ENCODE data around the gene ARID1B. TPM values are rescaled to one million over a fixed set of nuclear protein-coding genes. Genes with fewer than 3 reads are reported as not detected.

Gene ARID1B
- total RNA-seq, 4 donors from 2014 or later, result 157 to 315 (median 206) TPM

DNA sequence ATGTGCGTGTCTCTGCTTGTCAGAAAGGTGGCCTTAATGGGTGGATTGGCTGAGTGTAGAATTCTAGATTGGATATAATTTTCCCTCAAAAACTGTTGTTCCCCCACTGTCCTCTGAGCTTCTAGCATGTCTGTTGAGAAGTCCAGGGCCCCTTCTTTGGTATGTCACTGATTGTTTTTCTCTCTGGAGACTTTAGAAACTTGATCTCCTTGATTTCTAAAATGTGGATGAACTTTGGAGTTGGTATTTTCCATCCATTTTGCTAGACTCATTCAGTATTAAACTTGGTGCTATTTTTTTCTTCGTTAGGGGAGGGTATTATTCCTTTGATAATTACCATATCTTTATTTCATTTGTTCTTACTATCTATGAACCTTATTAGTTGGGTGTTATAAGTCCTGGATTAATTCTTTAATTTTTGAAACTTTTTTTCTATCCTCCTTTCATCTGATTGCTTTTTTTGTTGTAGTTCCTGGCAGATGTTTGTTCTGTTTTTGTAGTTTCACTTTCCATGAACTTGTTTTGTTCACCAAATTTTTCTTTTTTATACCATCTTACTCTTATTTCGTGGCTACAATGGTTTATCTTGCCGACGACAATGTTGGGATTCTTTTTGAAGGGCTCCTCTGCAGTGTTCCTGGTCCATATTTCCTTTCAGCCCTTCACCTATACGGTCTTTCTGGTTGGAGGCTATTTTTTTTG, 68.4 kb downstream of the ARID1B start:
- 90 to 91% methylated on average over 6 of the region's 6 CpGs for WGBS, 2 donors

DNA sequence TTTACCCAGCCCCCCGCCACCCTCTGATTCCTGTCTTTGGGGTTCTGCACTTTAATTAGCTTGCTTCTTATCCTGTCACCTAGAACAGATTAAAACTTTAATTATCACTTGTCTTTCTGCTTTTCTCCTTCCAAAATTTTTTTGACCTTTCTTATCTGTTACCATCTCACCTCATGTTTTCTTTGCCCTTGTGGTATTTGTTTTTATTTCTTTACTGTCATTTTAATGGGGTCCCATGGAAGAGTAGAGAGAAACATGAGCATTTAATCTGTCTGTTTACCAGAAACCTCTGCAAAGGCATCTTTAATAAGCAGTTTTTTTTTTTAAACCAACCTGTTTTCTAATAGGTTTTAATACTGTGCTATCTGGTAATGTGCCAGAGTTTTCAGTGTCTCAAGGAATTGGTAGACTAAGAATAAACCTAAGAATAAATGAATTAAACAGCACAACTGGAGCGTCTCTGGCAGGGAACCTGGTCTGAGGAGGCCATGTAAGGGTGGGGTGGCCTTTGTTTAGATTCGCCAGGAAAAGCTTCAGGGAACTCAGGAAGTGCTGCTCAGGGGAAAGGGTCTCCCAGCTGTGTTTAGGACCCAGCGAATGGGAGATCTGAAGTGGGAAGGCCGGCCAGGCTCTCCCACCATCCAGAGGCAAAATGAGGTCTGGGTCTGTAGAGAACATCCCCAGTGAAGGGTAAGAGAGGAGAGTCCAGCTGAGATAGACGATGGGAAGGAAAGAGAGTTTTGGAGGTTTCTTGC, 69.8 kb downstream of the ARID1B start:
- intact Hi-C loops (cut with DNase I), result no loop called here

More for the DNA sequence above, 68.4 kb downstream of the ARID1B start:
- intact Hi-C loops (cut with DNase I), result no loop called here
- no peak for DNase-seq
- no peak overlapping the region for H3K27ac ChIP-seq
- H3K4me1 ChIP-seq, result peaks cover 73 to 78% of the 10 kb centered on the region in 2 donors
- no peaks in the 10 kb centered on the region for H3K36me3 ChIP-seq
- no peaks in the 10 kb centered on the region for H3K27me3 ChIP-seq
- H3K4me3 ChIP-seq (replicated peaks in 1 of 3), result no peak overlapping the region
- no peaks in the 10 kb centered on the region for H3K9me3 ChIP-seq
- TF ChIP-seq POLR2A (IDR thresholded peaks at IDR 0.05), result no peak
- TF ChIP-seq, protein P1, sequence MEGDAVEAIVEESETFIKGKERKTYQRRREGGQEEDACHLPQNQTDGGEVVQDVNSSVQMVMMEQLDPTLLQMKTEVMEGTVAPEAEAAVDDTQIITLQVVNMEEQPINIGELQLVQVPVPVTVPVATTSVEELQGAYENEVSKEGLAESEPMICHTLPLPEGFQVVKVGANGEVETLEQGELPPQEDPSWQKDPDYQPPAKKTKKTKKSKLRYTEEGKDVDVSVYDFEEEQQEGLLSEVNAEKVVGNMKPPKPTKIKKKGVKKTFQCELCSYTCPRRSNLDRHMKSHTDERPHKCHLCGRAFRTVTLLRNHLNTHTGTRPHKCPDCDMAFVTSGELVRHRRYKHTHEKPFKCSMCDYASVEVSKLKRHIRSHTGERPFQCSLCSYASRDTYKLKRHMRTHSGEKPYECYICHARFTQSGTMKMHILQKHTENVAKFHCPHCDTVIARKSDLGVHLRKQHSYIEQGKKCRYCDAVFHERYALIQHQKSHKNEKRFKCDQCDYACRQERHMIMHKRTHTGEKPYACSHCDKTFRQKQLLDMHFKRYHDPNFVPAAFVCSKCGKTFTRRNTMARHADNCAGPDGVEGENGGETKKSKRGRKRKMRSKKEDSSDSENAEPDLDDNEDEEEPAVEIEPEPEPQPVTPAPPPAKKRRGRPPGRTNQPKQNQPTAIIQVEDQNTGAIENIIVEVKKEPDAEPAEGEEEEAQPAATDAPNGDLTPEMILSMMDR (IDR thresholded peaks at IDR 0.05), result no peak

DNA sequence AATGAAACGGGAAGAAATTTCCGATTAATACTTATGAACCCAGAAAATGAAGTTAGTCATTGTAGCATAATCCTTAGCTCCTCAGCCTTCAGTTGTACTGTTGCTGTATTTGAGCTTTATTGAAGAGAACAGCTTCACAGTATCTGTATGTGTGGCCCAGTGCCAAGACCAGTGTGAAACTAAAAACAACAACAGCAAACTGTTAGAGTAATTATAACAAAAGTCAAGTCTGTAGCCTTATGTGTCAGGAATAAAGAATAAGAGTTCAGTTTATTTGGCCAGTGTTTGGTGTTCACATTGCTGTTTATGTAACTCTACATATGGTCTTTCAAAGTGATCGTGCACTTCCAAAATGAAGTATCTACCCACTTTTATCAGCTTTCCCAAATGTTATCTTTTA, 70.9 kb downstream of the ARID1B start:
- Histone ChIP-seq H3K4me3 (replicated peaks in 1 of 3) (no peak overlapping the region), H3K9me3 (no peaks in the 10 kb centered on the region), H3K36me3 (no peaks in the 10 kb centered on the region), H3K27ac (peak overlapping the region; percentile 24 to 34 (median 27)), H3K27me3 (no peaks in the 10 kb centered on the region), H3K4me1 (peaks cover 87 to 92% of the 10 kb centered on the region in 2 donors)
- TF ChIP-seq, protein P1 (IDR thresholded peaks at IDR 0.05), result no peak
- no peak for TF ChIP-seq POLR2A (IDR thresholded peaks at IDR 0.05)
- no peak for DNase-seq
- WGBS, 2 donors, result 72% methylated on average over 3 of the region's 3 CpGs
- intact Hi-C loops (cut with DNase I), result no loop called here

More for the DNA sequence above, 69.8 kb downstream of the ARID1B start:
- no peak for DNase-seq
- Histone ChIP-seq H3K36me3 (no peaks in the 10 kb centered on the region), H3K27ac (peak overlapping the region in 1 of 3 donors; percentile 34), H3K4me1 (peaks cover 83 to 87% of the 10 kb centered on the region in 2 donors), H3K4me3 (replicated peaks in 1 of 3) (no peak overlapping the region), H3K9me3 (no peaks in the 10 kb centered on the region), H3K27me3 (no peaks in the 10 kb centered on the region)
- 70% methylated on average over 6 of the region's 6 CpGs for WGBS, 2 donors
- TF ChIP-seq, protein P1 (IDR thresholded peaks at IDR 0.05), result no peak
- no peak for TF ChIP-seq POLR2A (IDR thresholded peaks at IDR 0.05)

DNA sequence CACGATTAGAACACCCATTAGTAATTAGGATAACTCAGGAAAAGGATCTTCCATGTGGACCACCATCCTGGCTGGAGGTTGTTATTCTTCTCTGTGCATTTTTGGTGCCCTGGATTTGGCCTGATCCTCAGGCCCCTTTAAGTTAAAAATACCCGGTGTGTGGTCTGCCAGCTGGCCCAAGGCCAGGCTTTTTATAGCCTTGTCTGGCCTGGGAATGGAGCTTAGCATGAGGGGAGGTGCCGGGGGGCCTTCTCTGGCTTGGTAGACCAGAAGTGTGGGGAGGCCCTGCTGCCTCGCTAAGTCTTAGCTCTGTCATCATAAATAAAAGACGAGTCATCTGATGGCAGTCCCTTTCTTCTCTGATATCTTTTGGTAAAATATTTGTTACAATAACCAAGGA, 71.4 kb downstream of the ARID1B start:
- Histone ChIP-seq H3K27me3 (no peaks in the 10 kb centered on the region), H3K27ac (peak overlapping the region; percentile 24 to 34 (median 27)), H3K9me3 (no peaks in the 10 kb centered on the region), H3K4me1 (peaks cover 83 to 91% of the 10 kb centered on the region in 2 donors), H3K4me3 (replicated peaks in 1 of 3) (no peak overlapping the region), H3K36me3 (no peaks in the 10 kb centered on the region)
- no peak for TF ChIP-seq POLR2A (IDR thresholded peaks at IDR 0.05)
- TF ChIP-seq, protein P1 (IDR thresholded peaks at IDR 0.05), result no peak
- peak; percentile 63 for DNase-seq
- WGBS, 2 donors, result 18 to 24% methylated on average over 5 of the region's 5 CpGs
- intact Hi-C loops (cut with DNase I), result no loop called here

DNA sequence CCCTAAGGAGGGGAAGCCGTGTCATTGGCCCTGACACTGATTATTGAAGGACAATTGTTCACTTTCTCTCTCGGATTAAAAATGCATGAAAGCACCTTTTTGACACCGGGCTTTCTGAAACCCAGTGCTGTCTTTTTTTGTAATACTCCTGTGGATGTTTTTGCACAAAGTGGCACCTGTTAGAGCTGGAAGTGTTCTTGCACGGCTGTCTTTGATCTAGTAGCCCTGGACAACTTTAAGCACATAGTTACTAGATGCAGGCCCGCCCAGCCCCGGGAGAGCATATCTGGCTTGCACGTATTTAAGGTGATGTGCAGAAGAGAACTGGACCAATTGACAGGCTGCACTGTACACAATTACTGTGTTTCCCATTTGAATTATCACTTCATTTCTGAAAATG, 72.6 kb downstream of the ARID1B start:
- no peak overlapping the region for H3K27ac ChIP-seq
- no peak for DNase-seq
- H3K9me3 ChIP-seq, result no peaks in the 10 kb centered on the region
- no peaks in the 10 kb centered on the region for H3K27me3 ChIP-seq
- 46 to 58% methylated on average over 7 of the region's 7 CpGs for WGBS, 2 donors
- H3K36me3 ChIP-seq, result no peaks in the 10 kb centered on the region
- TF ChIP-seq POLR2A (IDR thresholded peaks at IDR 0.05), result no peak
- TF ChIP-seq, protein P1 (IDR thresholded peaks at IDR 0.05), result no peak
- peaks cover 80 to 88% of the 10 kb centered on the region in 2 donors for H3K4me1 ChIP-seq
- intact Hi-C loops (cut with DNase I), result no loop called here
- no peak overlapping the region for H3K4me3 ChIP-seq (replicated peaks in 1 of 3)
